ENCODE measurements around the gene RGS6. TPM values are rescaled to one million over a fixed set of nuclear protein-coding genes. Genes with fewer than 3 reads are reported as not detected.

The RGS6 gene
- total RNA-seq, 1 experiment from 2014 or later = not detected

GRCh38 chr14:72045271-72045670, 113.0 kb downstream of the RGS6 start:
- Histone ChIP-seq H3K9ac (ENCODE audit: low read length) (no peak overlapping the region), H2AFZ (ENCODE audit: low read length) (no peak overlapping the region), H3F3A (ENCODE audit: low read length, unreplicated experiment) (no peaks in the 10 kb centered on the region), H3K79me2 (ENCODE audit: low read length) (no peaks in the 10 kb centered on the region), H3K27ac (ENCODE audit: low read length) (no peak overlapping the region), H3K27me3 (ENCODE audit: low read length) (peaks cover 76% of the 10 kb centered on the region), H4K20me1 (ENCODE audit: low read length) (no peaks in the 10 kb centered on the region), H3K36me3 (ENCODE audit: low read depth, low read length) (no peaks in the 10 kb centered on the region), H3K4me3 (ENCODE audit: low read length) (no peak overlapping the region), H3K4me1 (ENCODE audit: insufficient read depth, low read length) (no peaks in the 10 kb centered on the region), H3K4me2 (ENCODE audit: low read length) (no peak overlapping the region), H3K9me3 (ENCODE audit: low read length) (no peaks in the 10 kb centered on the region), H3K9me2 (replicated peaks; ENCODE audit: low read length) (no peaks in the 10 kb centered on the region)
- DNase-seq (no peak), ATAC-seq (no peak)
- ChIA-PET CTCF (no interaction called here), POLR2A (ENCODE audit: unreplicated experiment) (no interaction called here)
- intact Hi-C loops (cut with micrococcal nuclease) = no loop called here
- TF ChIP-seq CTCF (conservative IDR thresholded peaks at IDR 0.05; ENCODE audit: low read depth, low read length) (no peak), EZH2phosphoT487 (IDR thresholded peaks at IDR 0.05; ENCODE audit: borderline replicate concordance, low read length) (no peak), EZH2 (IDR thresholded peaks at IDR 0.05; ENCODE audit: low read length, unreplicated experiment) (no peak)
- BruUV-seq (replicated peaks) = no TSS peak

DNA sequence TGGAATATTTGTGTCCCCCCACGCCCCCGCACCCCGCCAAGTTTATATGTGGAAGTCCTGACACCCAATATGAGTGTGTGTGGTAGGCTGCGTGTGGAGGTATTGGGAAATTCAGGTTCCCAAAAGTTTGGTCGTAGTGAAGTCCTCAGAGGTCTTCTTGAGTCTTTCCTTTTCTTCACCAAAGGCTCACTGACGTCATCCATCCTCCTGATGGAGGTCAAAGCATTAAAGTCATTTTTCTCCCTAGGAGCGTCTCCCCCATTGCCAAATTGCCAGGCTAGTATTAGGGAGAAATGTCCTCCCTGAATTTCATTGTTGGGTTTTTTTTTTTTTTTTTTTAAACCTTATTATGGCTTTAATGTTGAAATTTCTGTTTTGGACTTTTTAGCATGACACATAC, 113.7 kb downstream of the RGS6 start:
- Histone ChIP-seq H3K4me2 (ENCODE audit: low read length) (no peak overlapping the region), H4K20me1 (ENCODE audit: low read length) (no peaks in the 10 kb centered on the region), H3K9ac (ENCODE audit: low read length) (no peak overlapping the region), H3F3A (ENCODE audit: low read length, unreplicated experiment) (no peaks in the 10 kb centered on the region), H3K4me1 (ENCODE audit: insufficient read depth, low read length) (no peaks in the 10 kb centered on the region), H3K27me3 (ENCODE audit: low read length) (peaks cover 78% of the 10 kb centered on the region), H2AFZ (ENCODE audit: low read length) (no peak overlapping the region), H3K9me2 (replicated peaks; ENCODE audit: low read length) (no peaks in the 10 kb centered on the region), H3K9me3 (ENCODE audit: low read length) (no peaks in the 10 kb centered on the region), H3K27ac (ENCODE audit: low read length) (no peak overlapping the region), H3K79me2 (ENCODE audit: low read length) (no peaks in the 10 kb centered on the region), H3K36me3 (ENCODE audit: low read depth, low read length) (no peaks in the 10 kb centered on the region), H3K4me3 (ENCODE audit: low read length) (no peak overlapping the region)
- intact Hi-C loops (cut with micrococcal nuclease) = no loop called here
- CTCF ChIA-PET = no interaction called here
- no peak for TF ChIP-seq EZH2phosphoT487 (IDR thresholded peaks at IDR 0.05; ENCODE audit: borderline replicate concordance, low read length)
- TF ChIP-seq EZH2 (IDR thresholded peaks at IDR 0.05; ENCODE audit: low read length, unreplicated experiment) = no peak
- no peak for TF ChIP-seq CTCF (conservative IDR thresholded peaks at IDR 0.05; ENCODE audit: low read depth, low read length)
- no TSS peak for BruUV-seq (replicated peaks)
- DNase-seq (no peak), ATAC-seq (no peak)
- POLR2A ChIA-PET (ENCODE audit: unreplicated experiment) = no interaction called here

DNA sequence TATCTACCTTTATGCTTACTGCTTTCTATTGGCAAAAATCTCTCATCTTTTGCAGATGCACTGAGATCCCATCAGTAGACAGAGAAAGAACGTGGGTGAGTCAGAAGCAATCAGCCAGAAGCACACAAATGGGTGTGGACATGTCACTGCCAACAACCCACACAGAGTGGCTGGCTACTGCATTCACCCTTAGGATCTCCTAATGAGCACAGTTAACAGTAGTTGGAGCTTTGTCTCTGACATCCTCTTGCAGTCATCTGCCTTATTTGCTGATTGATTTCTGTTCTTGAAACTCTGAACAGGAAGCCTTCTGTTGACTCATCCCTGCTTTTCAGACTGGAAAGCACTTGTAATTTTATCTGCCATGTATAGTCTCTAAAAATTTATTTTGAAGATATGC, 117.2 kb downstream of the RGS6 start:
- Histone ChIP-seq H4K20me1 (ENCODE audit: low read length) (no peaks in the 10 kb centered on the region), H3K4me1 (ENCODE audit: insufficient read depth, low read length) (no peaks in the 10 kb centered on the region), H3F3A (ENCODE audit: low read length, unreplicated experiment) (no peaks in the 10 kb centered on the region), H3K9me2 (replicated peaks; ENCODE audit: low read length) (no peaks in the 10 kb centered on the region), H3K79me2 (ENCODE audit: low read length) (no peaks in the 10 kb centered on the region), H3K4me3 (ENCODE audit: low read length) (no peak overlapping the region), H3K9ac (ENCODE audit: low read length) (no peak overlapping the region), H3K27ac (ENCODE audit: low read length) (no peak overlapping the region), H3K27me3 (ENCODE audit: low read length) (peaks cover 81% of the 10 kb centered on the region), H3K36me3 (ENCODE audit: low read depth, low read length) (no peaks in the 10 kb centered on the region), H3K4me2 (ENCODE audit: low read length) (no peak overlapping the region), H2AFZ (ENCODE audit: low read length) (no peak overlapping the region), H3K9me3 (ENCODE audit: low read length) (no peaks in the 10 kb centered on the region)
- TF ChIP-seq CTCF (conservative IDR thresholded peaks at IDR 0.05; ENCODE audit: low read depth, low read length) (no peak), EZH2phosphoT487 (IDR thresholded peaks at IDR 0.05; ENCODE audit: borderline replicate concordance, low read length) (no peak)
- DNase-seq (peak; percentile 4), ATAC-seq (peak; percentile 33; the same call in 1 of the 2 replicates)
- ChIA-PET CTCF (no interaction called here), POLR2A (ENCODE audit: unreplicated experiment) (no interaction called here)
- no TSS peak for BruUV-seq (replicated peaks)
- intact Hi-C loops (cut with micrococcal nuclease) = no loop called here
